Islet precursor cell (in vitro differentiated cells): ENCODE data around the gene BARHL2.
A peak's percentile ranks its signal among the peaks of the same experiment; 100 is the strongest.

Experiments
- DNase-seq: peaks from one replicate; pipeline ENCODE4 v3.0.0-alpha.2; 2018

The BARHL2 gene

DNA sequence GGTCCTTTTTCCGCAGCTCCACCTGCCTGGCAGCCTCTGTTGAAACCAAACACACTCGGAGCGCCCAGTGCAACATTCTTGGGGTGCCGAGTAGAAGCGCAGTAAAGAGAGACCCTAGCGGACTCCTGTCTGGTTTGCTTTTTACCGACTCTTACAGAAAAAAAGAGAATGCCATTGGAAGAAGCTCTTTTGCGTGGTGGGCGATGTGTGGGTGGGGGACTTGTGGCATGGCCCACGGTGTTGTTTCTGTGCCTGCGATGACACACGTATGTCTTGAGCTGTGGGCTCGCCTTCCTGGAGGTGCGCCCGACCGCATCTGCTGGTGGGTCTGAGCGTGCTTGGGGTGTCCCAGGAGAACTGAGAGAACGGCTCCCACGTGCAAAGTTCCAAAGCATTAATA lies 7.3 kb upstream of the BARHL2 start:
- DNase-seq, result no peak

DNA sequence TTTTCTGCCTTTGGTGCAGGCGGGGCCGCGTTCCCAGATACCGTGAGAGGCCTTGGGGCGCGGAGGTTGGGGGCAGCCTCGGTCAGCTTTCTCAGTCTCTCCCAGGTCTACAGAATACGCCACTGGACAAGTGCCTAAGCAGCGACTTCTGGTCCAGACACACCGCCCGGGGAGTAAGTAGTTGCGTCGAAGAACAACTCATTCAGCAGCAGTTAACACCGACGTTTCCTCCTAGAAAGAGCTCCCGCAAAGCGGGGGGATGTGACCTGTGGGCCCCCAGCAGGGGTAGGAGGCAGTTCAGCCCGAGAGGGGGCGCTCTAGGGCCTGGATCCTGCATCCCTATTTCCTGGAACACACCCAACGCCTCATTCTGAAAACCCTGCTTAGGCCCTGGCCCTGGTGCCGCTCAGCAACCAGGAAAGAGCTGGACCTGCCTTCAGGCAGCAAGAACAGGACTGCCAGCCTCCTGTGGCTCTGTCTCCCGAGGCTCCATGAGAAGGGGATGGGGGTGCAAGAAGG lies 6.5 kb upstream of the BARHL2 start:
- peak; percentile 87 for DNase-seq

DNA sequence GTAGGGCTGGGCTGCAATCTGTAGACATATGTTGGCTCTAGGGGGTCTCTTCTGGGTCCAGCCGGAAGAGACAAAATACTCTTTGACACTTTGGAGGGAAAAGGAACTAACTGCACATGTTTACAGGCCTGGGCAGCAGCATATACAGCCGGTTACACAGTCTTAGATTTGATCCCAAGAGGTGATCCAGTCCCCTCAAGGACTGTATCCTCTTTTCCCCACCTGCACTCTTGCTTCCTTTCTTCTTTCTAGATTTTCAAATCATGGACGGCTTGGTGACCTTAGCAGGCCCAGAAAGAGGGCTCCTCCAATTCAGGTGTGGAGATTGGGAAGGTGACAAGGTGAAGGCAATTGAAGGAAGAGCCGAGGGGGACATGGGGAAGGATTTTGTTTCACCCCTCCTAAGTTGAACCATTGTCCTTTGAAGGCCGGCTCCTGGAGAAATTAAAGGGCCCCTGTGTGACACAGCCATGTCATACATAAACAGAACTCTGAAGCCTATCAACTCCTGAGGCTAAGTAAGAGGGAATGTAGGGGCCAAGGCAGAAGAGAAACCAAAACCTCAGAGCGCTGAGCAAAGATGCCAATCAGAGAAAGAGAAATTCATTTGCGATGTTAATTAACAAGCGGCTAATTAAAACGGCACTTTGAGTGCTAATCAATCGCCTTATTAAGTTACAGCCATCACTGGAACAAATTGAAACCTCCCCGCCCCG lies 5.9 kb upstream of the BARHL2 start:
- DNase-seq, result no peak

DNA sequence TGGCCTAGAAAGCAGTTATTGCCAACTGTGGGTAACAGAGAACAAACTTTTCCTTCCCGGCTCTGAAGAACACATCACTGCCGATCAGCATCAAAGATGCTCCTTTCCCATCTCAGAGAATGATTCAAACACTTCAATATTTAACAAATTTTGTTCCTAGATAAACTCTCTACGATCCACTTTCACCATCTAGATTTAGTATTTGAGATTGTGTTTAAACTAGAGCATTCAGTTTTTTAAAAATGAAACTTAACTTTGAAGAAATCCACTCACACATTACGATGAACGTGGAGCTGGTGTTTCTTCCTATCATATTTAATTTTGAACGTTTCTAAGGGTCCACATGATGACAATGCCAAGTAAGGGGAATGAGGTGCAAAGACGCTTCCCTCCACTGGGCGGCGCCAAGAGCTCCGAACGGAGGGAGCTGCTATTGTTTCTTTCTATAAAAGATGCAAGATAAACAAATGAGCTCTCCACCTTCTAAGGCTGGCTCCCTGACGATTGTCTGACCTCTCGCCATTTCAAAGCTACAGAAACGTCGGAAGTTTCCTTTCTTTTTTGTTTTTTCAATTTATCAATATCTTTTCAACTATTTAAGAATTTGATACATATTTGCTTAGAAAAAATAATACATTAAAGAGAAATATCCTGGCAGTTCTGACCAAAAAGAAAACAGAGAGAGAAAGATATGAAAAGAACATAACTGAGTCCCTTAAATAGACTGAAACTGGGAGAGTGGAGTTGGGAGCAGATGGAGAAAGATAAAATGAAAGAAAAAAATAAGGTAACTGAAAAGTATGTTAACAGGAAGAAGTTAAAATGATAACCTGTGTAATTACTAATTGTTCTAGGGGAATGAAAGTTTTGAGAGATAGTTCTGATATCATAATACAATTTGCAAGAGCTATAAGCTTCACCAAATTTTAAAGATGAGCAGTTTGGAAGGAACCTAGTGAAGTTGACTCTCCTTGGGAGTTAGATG lies 4.4 kb upstream of the BARHL2 start:
- DNase-seq, result peak; percentile 82

DNA sequence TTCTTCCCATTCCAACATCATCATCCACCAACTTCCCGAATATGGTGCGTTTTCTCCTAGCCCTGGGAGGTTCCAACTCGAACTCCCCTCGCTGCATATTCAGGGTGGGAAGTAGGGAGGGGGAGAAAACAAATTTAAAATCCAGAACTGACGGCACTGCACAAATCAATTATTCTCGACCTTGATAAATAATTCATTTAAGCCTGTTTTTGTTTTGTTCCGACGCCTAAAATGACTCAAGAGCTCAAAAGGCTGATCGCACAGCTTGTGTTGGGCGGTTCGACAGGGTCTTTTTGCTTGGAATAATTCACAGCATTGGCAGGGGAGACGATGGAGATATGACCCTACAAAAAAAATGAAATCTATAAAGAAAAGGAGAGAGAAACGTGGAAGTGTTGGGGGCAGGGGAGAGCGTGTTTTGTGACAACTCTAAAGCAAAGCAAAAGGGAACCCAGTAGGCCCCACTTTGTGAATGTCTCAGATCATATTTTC lies 3.1 kb upstream of the BARHL2 start:
- DNase-seq, result no peak

DNA sequence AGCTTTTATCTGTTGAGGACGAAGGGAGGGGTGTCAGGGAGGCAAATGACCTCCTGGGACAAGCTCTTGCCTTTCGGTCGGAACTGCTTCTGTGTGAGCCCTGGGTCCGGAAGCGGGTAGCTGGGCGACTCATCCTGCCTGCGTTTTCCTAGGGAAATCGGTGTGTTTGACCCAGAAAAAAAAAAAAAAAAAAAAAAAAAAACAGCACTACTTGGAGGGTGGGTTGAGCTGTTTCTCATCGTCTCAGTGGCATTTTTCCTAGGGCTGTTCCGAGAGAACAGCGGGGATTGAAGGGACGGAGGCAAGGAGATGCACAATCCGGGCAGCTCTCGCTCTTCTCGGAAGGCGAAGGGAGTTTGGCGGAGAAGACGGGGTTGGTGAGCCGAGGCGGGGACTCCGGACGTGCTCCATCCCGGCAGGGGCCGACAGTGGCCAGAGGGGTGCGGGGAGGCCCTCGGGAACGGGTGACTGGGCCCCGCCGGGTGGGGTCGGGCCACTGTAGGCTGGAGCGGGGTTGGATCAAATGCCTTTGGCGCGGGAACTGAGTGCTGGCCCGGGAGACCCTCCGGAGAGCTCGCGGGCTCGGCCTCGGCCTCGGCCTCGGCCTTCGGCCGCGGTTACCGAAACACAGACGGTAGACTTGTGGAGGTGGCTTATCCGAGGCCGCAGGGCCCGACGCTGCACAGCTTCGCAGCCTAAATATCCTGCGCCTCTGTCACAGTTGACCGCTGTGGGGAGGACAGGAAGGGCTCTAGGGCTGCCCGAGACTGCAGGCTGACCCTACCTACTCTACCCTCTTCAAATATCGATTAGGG lies 2.4 kb upstream of the BARHL2 start:
- no peak for DNase-seq

DNA sequence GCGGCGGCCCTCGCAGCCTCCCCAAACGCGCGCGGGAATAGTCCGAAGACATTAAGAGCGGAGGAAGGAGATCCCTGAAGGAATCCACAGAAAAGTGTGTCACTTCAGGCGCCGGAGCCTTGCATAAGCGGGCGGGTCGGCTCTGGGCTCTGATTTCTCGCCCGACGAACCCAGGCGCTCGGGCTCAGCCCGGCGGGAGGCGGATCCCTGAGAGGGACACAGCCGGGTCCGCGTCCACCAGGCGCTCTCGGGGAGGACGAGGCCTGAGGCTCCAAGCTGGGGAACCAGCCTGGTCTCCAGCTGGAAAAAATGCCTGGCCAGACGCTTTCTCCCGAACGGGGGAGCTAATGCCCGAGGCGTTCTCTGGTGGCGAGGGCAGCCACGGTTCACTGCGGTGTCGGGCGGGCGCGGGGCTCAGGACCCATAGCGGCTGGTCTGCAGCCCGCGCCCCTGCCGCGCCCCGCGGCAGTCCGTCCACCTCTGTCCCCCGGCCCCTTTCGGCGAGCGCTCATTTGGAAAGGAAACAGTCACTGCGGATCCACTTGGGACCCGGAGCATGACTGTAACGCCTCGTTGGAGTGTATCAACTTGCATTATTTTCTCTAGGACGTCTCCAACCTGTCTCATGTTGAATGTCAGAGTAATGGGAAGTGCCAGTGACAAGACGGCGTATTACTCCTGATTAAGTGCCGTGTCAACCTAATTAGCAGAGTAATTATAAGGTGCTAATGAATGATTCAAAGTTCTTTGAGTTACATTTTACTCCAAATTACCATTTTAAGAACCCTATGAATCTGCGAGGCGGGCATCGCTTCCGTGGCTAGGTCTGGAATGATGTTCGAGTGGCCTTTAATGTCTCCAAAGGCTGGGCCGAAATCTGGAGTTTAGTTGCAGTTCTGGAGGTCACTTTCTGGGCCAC lies 1.6 kb upstream of the BARHL2 start:
- DNase-seq, result peak; percentile 77

DNA sequence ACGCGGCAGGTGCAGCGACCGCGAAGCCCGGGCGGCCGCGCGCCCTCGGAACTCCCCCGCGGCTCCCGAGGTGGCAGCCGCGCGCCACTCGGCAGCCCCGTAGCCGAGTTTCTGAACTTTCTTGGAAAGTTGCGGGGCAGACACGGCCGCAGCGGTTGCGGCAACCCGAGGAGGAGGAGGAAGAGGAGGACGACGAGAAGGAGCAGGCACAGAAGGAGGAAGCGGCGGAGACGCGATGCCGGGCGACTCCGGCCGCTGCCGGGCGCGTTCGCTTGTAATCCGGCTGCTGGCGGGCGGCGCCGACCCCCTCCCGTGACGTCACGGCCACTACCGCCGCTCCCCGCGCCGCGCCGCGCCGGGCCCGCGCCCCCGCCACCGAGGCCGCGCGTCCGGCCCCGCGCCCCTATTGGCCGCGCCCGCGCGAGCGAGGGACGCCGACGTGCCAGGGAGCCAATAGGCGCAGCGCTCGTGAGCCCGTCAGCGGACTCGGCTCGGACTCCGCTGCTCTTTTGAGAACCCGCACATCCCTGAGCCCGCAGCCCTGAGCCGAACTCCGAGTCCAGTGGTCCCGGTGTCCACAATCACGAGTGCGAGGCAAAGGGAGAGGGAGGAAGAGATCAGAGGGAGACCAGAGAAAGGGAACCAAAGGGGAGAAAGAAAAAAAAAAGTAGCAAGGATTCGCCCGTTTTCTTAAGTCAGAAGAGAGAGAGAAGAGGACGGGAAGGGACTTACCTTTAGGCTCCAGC lies 736 bp upstream of the BARHL2 start:
- DNase-seq, result peak; percentile 80

DNA sequence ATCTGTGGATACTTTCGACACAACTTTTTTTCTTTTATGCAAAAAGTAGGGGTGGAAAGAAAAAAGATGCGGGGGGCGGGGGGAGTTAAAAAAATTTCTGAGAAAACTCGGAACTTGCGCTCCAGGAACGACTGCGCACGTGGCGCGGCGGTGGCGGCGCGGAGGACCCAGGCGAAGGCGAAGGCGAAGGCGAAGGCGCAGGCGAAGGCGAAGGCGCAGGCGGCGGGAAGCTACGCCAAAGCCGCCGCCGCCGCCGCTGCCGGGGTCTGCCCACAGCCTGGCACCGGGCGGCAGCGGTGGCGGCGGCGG lies 208 bp upstream of the BARHL2 start:
- DNase-seq, result no peak

DNA sequence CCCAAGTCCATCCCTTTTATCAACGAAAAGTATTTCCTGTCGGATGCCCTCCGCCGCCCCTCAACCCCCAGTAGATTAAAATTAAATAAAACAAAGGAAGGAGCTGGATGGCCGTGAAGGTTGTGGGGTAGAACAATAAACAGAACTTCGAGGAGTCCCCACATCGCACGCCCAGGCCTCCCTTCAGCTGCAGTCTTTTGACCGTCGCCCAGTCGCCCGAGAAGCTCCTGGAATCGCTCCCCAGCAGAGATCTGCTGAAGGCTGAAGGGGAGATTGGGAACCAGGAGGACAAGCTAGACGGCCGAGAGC lies 905 bp downstream of the BARHL2 start:
- DNase-seq, result no peak

DNA sequence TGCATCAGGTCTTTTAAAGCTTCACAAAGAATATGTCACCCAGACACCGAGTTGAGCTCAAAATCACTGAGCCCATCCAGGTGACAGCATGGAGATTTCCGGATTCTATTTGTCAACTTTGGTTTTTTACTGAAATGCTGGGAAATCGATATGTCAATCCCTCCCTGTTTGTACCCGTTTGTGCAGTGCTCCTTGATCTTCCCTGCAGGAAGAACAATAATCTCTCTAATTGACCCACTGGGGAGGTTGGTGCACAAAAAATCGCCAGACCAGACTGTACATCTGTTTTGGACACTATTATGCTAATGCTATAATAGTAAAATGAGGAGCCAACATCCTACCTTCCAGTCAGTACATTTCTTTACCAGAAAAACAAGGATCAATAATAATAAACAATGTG lies 1.8 kb downstream of the BARHL2 start:
- DNase-seq, result no peak

DNA sequence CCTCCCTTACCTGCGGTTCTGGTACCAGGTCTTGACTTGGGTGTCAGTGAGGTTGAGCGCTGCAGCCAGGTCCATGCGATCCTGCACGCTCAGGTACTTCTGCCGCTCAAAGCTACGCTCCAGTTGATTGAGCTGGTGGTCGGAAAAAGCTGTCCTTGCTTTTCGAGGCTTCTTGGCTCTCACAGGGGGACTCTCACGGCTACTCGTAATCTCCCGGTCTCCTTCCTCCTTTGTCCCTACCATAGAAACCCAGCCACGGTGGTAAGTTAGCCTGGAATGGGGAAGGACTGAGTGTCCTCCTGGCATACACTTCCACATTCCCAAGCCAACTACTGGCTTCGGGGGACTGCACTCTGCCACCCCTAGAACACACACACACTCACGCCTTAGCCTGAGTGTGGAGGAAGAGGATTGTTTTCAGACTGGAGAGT lies 2.6 kb downstream of the BARHL2 start:
- no peak for DNase-seq

DNA sequence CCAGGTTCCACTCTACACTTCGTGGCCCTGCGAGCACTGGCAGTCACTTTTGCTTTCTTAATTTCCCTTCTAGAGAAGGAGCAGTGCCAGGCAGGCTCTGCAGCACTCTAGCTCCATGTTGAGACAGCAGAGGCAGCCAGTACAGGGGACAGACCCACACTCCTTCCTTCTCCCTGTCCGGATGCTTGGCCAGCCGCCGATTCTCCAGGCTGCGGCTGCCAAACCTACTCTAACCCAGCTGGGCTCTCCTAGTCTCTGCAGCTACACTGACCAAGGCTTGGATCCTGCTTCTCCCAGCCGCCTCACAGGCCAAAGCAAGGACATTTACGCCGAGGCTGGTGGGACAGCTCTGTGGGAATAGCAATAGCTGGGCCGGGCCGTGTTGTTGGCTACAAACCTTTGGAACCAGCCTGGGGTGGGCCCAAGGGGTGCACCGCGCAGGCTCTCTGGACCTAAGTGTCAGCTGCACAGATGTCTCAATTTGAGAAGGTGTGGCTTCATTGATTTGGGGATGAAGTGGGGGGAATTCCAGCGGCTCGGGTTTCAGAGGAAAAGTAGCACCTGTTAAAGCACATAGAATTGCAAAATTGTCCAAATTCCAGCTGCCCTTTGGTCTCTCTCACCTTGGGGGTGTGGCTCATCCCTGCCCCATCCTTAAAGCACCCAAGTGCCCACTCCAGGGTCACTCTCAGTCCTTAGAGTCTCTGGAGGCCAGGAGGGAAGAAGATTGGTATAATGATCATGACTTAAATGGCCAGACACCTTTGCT lies 3.2 kb downstream of the BARHL2 start:
- no peak for DNase-seq

DNA sequence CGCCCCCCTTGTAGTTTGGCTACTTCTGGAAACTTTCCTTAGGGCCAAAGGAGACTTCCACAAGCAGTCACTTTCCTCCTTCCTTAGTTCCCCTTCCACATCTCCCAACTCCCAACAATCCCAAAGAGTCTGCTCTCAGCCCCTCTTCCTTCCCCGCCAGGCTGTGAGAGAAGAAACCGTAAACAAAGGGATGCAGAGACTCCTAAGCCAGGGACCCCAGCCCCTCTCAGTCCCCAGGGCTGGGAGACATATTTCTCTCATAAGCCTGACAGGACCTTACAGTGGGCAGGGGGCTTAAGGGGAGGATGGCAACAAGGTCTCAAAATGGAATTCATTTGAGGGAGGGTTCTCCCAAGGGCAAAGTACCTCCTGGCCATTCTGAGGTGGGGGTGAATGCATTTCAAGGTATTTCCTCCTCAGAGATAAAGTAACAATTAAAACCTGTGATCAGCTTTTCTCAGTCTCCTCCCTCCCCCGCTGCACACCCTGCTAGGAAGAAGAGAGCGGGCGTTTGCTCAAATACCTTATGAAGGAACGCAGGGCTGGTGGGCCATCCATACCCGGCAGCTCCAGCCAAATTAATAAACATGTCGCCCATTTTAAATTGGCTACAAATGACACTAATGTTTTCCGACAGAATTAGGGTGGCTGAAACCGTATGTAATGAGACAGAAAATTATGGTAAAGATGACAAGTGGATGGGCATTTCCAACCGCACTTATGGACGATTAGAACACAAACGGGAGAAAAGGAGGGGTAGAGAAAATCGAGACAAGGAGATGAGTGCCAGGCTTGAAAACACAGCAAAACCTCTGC lies 4.0 kb downstream of the BARHL2 start:
- DNase-seq, result no peak

DNA sequence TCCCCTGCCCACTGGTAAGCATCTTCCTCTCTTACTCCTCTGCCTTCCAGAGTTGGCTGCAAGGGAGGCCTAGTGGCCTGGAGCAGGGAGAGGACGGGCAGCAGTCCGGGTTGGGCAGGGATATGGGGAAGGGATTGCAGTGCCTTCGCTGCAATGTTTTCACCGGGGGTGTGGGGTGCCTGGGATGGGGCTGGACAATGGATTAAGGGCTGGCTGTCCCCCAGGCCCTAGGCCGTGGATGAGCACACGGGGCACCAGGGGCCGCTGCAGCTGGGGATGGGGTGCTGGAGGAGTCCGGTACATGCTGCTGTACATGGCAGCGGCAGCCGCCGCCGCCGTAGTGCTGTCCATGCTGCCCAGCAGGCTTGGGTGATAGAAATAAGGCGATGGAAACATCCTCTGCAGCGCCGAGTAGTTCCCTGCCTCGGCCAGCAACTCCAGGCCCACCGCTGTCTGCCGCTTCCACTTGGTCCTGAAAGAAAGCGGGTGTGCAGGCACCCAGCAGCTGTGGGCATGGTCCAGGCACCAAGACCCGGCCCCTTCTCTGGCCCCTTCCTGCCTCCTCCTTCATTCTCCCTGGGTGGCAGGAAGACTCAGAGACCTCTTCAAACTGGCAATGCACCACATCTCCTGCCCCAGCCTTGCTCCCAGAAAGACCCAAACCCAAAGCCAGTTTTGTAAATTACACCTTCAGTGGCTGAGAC lies 4.8 kb downstream of the BARHL2 start:
- peak; percentile 61 for DNase-seq

DNA sequence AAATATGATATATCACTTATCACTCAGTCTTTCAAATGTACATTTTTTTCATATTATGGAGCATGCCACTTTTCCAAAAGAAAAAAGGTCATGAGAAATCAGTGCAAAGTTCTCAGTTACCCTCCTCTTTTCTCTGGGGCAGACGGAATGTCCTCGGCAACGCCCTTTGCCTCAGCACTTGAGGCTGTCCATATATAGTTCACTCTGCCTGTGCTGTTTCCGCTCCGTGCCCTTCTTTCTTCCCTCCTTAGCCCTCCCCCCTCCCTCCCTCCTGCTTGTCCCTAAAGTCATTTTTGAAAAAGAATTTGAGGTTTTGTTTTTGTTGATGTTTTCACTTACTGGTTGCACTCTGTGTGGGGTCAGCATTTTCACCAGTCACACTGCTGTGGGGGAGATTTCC lies 5.4 kb downstream of the BARHL2 start:
- peak; percentile 50 for DNase-seq

DNA sequence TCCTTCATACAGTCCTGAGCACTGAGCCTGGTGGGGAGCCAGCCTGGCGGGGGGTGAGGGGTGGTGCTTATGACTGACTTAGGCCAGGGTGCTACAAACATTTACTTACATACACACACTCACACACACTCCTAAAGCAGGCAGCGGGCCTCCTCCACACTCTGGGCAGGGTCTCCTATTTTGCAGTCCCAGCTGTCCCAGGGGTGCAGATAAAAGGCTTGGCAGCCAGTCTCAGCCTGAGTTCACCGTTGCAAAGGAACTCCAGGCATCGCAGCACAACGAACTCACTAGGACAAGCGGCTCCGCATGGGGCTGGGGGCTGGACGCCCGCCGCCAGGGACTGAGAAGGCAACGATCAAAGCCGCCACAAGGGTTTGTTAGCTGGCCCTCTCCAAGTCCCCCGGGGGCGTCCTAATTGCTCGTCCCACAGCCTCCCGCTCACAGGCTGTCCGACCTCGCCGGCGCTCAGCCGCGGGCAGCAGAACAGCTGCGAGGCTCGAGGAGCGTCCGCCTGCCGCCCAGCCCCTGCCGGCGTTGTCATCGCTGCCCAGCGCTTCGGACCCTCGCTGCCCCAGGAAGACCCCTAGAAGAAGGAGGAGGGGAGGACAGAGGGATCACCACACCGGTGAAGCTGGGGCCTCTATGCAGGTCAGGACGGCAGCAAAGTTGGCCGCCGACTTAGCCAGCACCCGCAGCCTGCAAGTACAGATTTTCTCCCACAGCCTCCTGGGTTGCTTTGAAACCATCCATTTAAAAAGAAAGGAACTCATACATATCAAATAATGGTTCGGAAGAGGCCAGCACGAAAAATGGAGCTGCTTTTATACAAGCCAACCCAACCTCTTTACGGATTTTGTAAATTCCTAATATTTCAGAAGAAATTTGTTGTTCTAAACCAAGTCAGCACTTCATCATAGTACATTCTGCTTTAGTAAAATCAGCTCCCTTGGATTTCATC lies 6.2 kb downstream of the BARHL2 start:
- peak; percentile 70 for DNase-seq

DNA sequence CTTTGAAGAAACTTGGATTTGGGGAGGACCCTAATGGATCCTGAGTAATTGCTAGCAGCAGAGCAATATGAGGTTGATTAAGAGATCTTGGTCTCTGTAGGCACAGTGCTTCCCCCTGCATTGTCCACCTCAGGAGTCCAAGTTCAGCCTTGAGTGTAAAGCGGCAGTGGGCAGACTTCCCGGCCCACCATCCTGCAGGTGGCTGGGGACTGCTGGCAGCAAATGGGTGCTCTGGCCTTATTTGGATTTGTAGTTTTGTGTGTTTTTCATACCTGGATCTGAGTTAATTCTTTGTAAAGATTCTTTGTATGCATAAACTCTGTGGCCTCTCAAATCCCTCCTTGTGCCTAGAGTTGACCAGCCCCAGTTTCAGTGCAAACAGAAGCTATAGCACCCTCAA lies 7.6 kb downstream of the BARHL2 start:
- DNase-seq, result no peak
